Measurements from ENCODE around the gene CABP5. TPM values are rescaled to one million over a fixed set of nuclear protein-coding genes. Genes with fewer than 3 reads are reported as not detected.

Gene CABP5
- not detected in 5 replicates for total RNA-seq (2022; extraction: Qiagen RNA extraction)

DNA sequence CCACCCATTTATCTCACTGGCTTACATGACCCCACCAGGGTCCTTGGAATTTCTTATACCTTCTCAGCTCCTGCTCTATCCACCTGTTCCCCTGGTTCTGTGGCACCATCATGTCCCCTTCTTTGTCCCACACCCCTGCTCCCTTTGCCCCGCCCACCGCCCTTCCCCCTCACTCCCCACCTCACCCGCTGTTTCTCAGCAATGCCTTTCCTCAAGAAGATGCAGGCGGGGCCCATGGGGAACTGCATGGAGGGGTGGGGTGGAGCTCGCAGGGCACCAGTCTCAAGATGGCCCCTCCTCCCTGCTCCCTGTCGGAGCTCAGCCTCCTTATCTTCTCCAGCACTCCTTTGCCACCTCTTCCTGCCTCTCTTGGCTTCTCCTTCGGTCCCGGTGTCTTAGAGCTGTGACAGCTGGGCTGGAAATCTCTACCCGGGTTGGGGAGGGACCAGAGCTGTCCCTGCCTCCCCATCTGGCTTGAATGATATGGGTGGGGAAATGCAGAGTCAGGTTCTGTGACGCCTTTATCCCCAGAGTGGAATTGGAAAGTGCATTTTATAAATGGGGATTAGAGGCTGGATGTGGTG, at the start of gene CABP5:
Gene CABP5, minus strand, starts transcription at position 405 of the 584 bp plus-strand sequence. Its CDS starts 157 bp downstream, at position 248.

DNA sequence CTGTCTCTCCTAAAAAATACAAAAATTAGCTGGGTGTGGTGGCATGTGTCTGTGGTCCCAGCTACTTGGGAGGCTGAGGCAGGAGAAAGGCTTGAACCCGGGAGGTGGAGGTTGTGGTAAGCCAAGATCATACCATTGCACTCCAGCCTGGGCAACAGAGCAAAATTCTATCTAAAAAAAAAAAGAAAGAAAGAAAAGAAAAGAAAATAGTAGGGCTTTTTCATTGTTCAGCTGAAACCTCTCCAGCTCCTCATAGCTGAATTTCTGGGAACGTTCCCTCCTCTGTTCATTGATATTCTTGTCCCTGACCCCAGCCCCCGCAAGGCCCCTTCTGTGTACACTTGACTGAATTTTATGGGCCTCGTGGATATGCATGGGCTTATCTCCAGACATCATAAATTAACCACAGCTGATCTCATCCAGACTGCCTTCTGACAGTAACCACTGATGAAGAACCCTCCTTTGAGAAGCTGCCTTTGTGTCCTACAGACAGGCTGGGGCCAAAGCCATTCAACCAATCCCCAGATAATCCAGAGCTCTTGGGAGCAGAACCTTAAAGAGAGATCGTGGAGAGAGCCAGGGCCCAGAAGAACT, 49.6 kb downstream of the CABP5 start, which contains the start of gene ELSPBP1:
Gene ELSPBP1, plus strand, starts transcription at position 424 of the 594 bp plus-strand sequence. CDS start 14,036 bp downstream, outside the sequence.

DNA sequence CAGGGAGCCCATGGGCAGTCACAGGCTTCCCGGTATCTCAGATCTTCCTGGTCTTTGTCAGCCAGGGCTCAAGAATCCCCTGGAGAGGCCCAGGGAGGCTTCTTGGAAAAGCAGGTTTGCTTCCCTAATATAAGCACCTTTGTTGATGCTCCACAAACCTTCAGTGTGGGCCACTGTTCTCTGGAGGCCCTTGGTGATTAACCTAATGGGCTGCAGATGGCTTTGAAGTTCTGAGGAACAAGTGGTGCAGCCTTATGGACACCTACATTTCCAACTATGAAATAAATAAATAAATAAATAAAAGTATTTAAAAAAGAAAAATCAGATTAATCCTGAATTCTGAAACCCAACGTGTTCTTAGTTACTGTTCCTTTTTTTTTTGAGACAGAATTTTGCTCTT, 51.8 kb downstream of the CABP5 start, which contains the start of gene BSPH1:
Gene BSPH1, minus strand, starts transcription at position 101 of the 400 bp plus-strand sequence. Its CDS starts 89 bp downstream, at position 12.

Other genes with a start within 250 kb of the CABP5 start
- gene TPRX1, start 239.5 kb downstream of the CABP5 start, total RNA-seq (2022; extraction: Qiagen RNA extraction) = not detected in 5 replicates
- not detected in 5 replicates for gene CRX, start 222.1 kb downstream of the CABP5 start, total RNA-seq (2022; extraction: Qiagen RNA extraction)
- not detected in 5 replicates for gene TPRX2, start 184.8 kb downstream of the CABP5 start, total RNA-seq (2022; extraction: Qiagen RNA extraction)
- gene SULT2A1, start 157.8 kb downstream of the CABP5 start, total RNA-seq (2022; extraction: Qiagen RNA extraction) = not detected in 5 replicates
- gene BSPH1, start 51.9 kb downstream of the CABP5 start, total RNA-seq (2022; extraction: Qiagen RNA extraction) = not detected in 5 replicates
- not detected in 5 replicates for gene ELSPBP1, start 49.4 kb downstream of the CABP5 start, total RNA-seq (2022; extraction: Qiagen RNA extraction)
- 8.5 to 17.1 TPM (median 9.7 TPM) in 5 replicates for gene PLA2G4C, start 66.7 kb upstream of the CABP5 start, total RNA-seq (2022; extraction: Qiagen RNA extraction)
- gene LIG1, start 126.3 kb upstream of the CABP5 start, total RNA-seq (2022; extraction: Qiagen RNA extraction) = 58.9 to 76.8 TPM (median 62.7 TPM) in 5 replicates
- 4.9 to 7.0 TPM (median 7.0 TPM) in 5 replicates for gene ZSWIM9, start 126.6 kb upstream of the CABP5 start, total RNA-seq (2022; extraction: Qiagen RNA extraction)
- 13.6 to 17.6 TPM (median 16.6 TPM) in 5 replicates for gene CARD8, start 211.8 kb upstream of the CABP5 start, total RNA-seq (2022; extraction: Qiagen RNA extraction)
- gene ZNF114, start 226.0 kb upstream of the CABP5 start, total RNA-seq (2022; extraction: Qiagen RNA extraction) = 7.2 to 8.4 TPM (median 7.5 TPM) in 5 replicates

Data from A549 treated with Mapracorat at 1 μM for 4 hours (cell line).